Fibroblast of the aortic adventitia (primary cell): Measurements from ENCODE around the gene AIFM2. TPM values are rescaled to one million over a fixed set of nuclear protein-coding genes. Genes with fewer than 3 reads are reported as not detected.

ENCODE experiments used
- DNase-seq: peaks from one replicate; pipeline ENCODE4 v3.0.0-alpha.2; 2010; ENCODE audit warnings: low read depth
- H3K4me3 ChIP-seq: 2 replicates; pipeline ENCODE4 v1.5.1; 2011; ENCODE audit warnings: low read depth, mild to moderate bottlenecking, control low read depth, low read length, moderate library complexity
- CTCF ChIP-seq: IDR thresholded peaks from 2 replicates; pipeline ENCODE4 v1.5.1; 2011; ENCODE audit warnings: mild to moderate bottlenecking, low read length, control low read depth, inconsistent platforms; ENCODE audit not compliant: insufficient read depth
- total RNA-seq: library from RNA; depleted of rRNA; stranded (reverse); fragments of >200 nt; gene quantifications from 2 replicates; pipeline ENCODE4 v1.2.3, GENCODE V29; 2012; ENCODE audit warnings: low replicate concordance

AIFM2 gene
- total RNA-seq, 1 donor: 7.3 TPM

- peak overlapping the region; percentile 77 for H3K4me3 ChIP-seq
- no peak for DNase-seq
- TF ChIP-seq CTCF: no peak
Observed at GRCh38 chr10:70131560-70131937, 1.1 kb downstream of the AIFM2 start.

- peak; percentile 87 for DNase-seq
- H3K4me3 ChIP-seq: peak overlapping the region; percentile 77
- no peak for TF ChIP-seq CTCF
Observed at GRCh38 chr10:70130878-70131559, 1.6 kb downstream of the AIFM2 start.

GRCh38 chr10:70126700-70127395 is 5.8 kb downstream of the AIFM2 start:
- TF ChIP-seq CTCF: no peak
- DNase-seq: no peak
- no peak overlapping the region for H3K4me3 ChIP-seq

- no peak for DNase-seq
- TF ChIP-seq CTCF: no peak
- H3K4me3 ChIP-seq: no peak overlapping the region
Observed at GRCh38 chr10:70125918-70126552, 6.6 kb downstream of the AIFM2 start.

- DNase-seq: no peak
- H3K4me3 ChIP-seq: no peak overlapping the region
- no peak for TF ChIP-seq CTCF
Observed at GRCh38 chr10:70124918-70125317, 7.7 kb downstream of the AIFM2 start.

- H3K4me3 ChIP-seq: no peak overlapping the region
- DNase-seq: no peak
- TF ChIP-seq CTCF: no peak
Observed at GRCh38 chr10:70124415-70124814, 8.2 kb downstream of the AIFM2 start.
